ENCODE results near the gene PTPRG. TPM values are rescaled to one million over a fixed set of nuclear protein-coding genes. Genes with fewer than 3 reads are reported as not detected.
A peak's percentile ranks its signal among the peaks of the same experiment; 100 is the strongest.

Gene PTPRG
- total and polyA plus RNA-seq, 8 donors: 50.9 to 88.4 (median 54.4) TPM

- TF ChIP-seq, protein P1, sequence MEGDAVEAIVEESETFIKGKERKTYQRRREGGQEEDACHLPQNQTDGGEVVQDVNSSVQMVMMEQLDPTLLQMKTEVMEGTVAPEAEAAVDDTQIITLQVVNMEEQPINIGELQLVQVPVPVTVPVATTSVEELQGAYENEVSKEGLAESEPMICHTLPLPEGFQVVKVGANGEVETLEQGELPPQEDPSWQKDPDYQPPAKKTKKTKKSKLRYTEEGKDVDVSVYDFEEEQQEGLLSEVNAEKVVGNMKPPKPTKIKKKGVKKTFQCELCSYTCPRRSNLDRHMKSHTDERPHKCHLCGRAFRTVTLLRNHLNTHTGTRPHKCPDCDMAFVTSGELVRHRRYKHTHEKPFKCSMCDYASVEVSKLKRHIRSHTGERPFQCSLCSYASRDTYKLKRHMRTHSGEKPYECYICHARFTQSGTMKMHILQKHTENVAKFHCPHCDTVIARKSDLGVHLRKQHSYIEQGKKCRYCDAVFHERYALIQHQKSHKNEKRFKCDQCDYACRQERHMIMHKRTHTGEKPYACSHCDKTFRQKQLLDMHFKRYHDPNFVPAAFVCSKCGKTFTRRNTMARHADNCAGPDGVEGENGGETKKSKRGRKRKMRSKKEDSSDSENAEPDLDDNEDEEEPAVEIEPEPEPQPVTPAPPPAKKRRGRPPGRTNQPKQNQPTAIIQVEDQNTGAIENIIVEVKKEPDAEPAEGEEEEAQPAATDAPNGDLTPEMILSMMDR (IDR thresholded peaks at IDR 0.05): no peak
- H3K27ac ChIP-seq: peak overlapping the region in 1 of 2 donors; percentile 43
- H3K36me3 ChIP-seq: no peaks in the 10 kb centered on the region
- H3K9me3 ChIP-seq: no peaks in the 10 kb centered on the region
- DNase-seq: peak in 1 of 4 donors; percentile 49
- no peaks in the 10 kb centered on the region for H3K27me3 ChIP-seq
- H3K4me1 ChIP-seq: peaks cover 0 to 15% of the 10 kb centered on the region in 2 donors
- ATAC-seq: peak; percentile 87
- intact Hi-C loops (cut with DNase I): no loop called here
- no peak overlapping the region for H3K4me3 ChIP-seq
These were observed 687.5 kb downstream of the PTPRG start for GRCh38 chr3:62248734-62249483.

DNA sequence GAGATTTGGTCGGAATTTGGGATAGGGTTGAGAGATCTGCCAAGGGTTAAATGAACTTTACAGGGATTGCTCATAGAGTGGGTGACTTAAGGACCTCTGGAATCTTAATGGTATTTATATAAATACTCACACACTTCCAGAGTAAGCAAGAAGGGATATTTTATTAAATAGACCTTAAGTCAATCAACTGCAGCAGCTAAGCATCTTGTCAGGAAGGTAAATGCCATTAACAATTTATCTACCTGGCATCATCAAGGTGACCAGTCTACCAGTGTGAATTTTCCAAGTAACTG lies 688.1 kb downstream of the PTPRG start:
- no peaks in the 10 kb centered on the region for H3K27me3 ChIP-seq
- TF ChIP-seq, protein P1 (IDR thresholded peaks at IDR 0.05): no peak
- H3K4me3 ChIP-seq: no peak overlapping the region
- H3K36me3 ChIP-seq: no peaks in the 10 kb centered on the region
- intact Hi-C loops (cut with DNase I): no loop called here
- DNase-seq: no peak
- no peaks in the 10 kb centered on the region for H3K9me3 ChIP-seq
- ATAC-seq: no peak
- H3K27ac ChIP-seq: peak overlapping the region; percentile 15 to 43
- peaks cover 0 to 15% of the 10 kb centered on the region in 2 donors for H3K4me1 ChIP-seq

DNA sequence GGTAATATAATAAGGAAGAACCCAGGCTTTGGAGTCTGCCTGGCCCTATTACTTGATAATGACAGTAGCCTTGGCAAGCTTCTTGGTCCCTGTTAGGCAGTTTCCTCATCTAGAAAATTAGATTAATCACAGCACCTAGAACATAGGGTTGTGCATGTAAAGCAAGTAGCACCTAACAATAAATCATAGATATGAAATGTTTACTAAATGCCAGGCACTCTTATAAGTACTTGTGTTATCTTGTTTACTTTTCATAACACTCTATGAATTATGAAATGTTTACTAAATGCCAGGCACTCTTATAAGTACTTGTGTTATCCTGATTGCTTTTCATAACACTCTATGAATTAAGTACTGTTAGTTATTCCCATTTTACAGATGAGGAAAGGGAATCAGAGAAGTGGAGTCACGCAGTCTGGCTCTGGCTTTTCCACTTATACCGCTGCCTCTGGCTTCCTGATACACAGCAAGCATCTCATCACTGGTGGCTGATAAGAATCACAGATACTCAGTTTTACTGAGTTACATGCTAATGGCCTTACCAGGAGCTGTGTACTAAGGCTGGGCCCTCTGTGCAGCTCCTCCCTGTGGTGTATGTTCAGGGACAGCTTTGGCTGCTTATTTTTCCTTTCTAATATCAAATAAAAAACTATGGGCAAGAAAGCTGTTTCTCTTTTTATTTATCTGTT lies 688.6 kb downstream of the PTPRG start:
- peaks cover 0 to 15% of the 10 kb centered on the region in 2 donors for H3K4me1 ChIP-seq
- H3K9me3 ChIP-seq: no peaks in the 10 kb centered on the region
- intact Hi-C loops (cut with DNase I): no loop called here
- ATAC-seq (peak; percentile 65), DNase-seq (no peak)
- peak overlapping the region; percentile 15 to 43 for H3K27ac ChIP-seq
- no peaks in the 10 kb centered on the region for H3K27me3 ChIP-seq
- TF ChIP-seq, protein P1 (IDR thresholded peaks at IDR 0.05): no peak
- no peak overlapping the region for H3K4me3 ChIP-seq
- H3K36me3 ChIP-seq: no peaks in the 10 kb centered on the region

GRCh38 chr3:62252438-62253157 lies 691.2 kb downstream of the PTPRG start:
- TF ChIP-seq, protein P1 (IDR thresholded peaks at IDR 0.05): no peak
- peak; percentile 12 for ATAC-seq

GRCh38 chr3:62253971-62254370 lies 692.6 kb downstream of the PTPRG start:
- Histone ChIP-seq H3K27ac (no peak overlapping the region), H3K4me3 (no peak overlapping the region), H3K9me3 (no peaks in the 10 kb centered on the region), H3K27me3 (no peaks in the 10 kb centered on the region), H3K4me1 (peaks cover 0 to 15% of the 10 kb centered on the region in 2 donors), H3K36me3 (no peaks in the 10 kb centered on the region)
- DNase-seq (no peak), ATAC-seq (no peak)
- TF ChIP-seq, protein P1 (IDR thresholded peaks at IDR 0.05): no peak
- intact Hi-C loops (cut with DNase I): no loop called here

More at GRCh38 chr3:62252438-62253157, 691.2 kb downstream of the PTPRG start:
- DNase-seq: no peak
- H3K4me1 ChIP-seq: peaks cover 0 to 15% of the 10 kb centered on the region in 2 donors
- intact Hi-C loops (cut with DNase I): no loop called here
- no peaks in the 10 kb centered on the region for H3K36me3 ChIP-seq
- no peak overlapping the region for H3K27ac ChIP-seq
- H3K9me3 ChIP-seq: no peaks in the 10 kb centered on the region
- H3K27me3 ChIP-seq: no peaks in the 10 kb centered on the region
- H3K4me3 ChIP-seq: no peak overlapping the region

Data from left lung (tissue), 10 donors.